ENCODE results near the gene XPO6.
A peak's percentile ranks its signal among the peaks of the same experiment; 100 is the strongest.

XPO6 gene, protein sequence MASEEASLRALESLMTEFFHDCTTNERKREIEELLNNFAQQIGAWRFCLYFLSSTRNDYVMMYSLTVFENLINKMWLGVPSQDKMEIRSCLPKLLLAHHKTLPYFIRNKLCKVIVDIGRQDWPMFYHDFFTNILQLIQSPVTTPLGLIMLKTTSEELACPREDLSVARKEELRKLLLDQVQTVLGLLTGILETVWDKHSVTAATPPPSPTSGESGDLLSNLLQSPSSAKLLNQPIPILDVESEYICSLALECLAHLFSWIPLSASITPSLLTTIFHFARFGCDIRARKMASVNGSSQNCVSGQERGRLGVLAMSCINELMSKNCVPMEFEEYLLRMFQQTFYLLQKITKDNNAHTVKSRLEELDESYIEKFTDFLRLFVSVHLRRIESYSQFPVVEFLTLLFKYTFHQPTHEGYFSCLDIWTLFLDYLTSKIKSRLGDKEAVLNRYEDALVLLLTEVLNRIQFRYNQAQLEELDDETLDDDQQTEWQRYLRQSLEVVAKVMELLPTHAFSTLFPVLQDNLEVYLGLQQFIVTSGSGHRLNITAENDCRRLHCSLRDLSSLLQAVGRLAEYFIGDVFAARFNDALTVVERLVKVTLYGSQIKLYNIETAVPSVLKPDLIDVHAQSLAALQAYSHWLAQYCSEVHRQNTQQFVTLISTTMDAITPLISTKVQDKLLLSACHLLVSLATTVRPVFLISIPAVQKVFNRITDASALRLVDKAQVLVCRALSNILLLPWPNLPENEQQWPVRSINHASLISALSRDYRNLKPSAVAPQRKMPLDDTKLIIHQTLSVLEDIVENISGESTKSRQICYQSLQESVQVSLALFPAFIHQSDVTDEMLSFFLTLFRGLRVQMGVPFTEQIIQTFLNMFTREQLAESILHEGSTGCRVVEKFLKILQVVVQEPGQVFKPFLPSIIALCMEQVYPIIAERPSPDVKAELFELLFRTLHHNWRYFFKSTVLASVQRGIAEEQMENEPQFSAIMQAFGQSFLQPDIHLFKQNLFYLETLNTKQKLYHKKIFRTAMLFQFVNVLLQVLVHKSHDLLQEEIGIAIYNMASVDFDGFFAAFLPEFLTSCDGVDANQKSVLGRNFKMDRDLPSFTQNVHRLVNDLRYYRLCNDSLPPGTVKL

DNA sequence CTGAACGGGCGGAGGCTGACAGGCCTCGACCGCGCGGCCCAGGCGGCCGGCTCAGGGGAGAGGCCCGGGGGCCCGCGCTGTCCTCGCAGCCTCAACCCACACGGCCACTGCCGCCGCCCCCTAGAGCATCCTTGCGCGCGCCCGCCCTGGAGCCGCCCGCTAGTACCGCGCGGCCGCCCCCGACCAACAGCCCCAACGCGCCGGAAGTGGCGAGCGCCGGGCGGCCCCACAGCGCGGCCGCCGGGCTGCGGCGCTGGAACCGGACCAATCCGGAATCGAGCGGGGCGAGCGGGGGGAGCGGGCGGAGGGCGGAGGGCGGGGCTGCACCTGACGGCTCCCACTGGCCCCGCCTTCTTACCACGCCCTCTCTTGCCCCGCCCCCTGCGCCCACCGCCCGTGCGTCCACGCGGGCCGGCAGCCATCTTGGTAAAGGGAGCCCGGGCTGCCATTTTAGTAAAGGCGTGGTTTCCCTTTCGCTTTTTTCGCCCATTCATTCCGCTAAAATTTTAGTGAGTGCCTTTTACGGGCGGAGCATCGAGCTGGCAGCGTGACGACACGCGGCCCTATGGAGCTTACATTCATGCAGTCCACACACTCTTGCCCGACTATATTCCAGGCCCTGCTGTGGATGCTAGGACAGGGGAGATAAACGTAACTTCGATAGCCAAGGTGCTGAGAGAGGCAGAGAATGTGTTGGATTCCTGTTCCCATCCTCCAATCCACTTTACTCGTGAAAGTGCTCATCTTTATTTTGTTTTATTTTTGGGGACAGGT is at the start of gene XPO6:
Gene XPO6, minus strand, starts transcription at position 208 of the 774 bp plus-strand sequence. CDS start 597 bp downstream, outside the sequence.
- Histone ChIP-seq H3K9me3 (ENCODE audit: control insufficient read depth, low read length) (no peaks in the 10 kb centered on the region), H2AFZ (peak within 1 kb of the TSS; percentile 86), H3K27ac (peak within 1 kb of the TSS; percentile 37), H3K36me3 (ENCODE audit: control insufficient read depth, insufficient read depth, low read length) (no peaks in the 10 kb centered on the region), H3K79me2 (peaks cover 9% of the 10 kb centered on the region), H3K4me1 (peaks cover 3% of the 10 kb centered on the region), H3K4me3 (ENCODE audit: low read depth, low read length) (peak within 1 kb of the TSS; percentile 71), H3K27me3 (ENCODE audit: control insufficient read depth, insufficient read depth, low read length) (no peaks in the 10 kb centered on the region), H3K9ac (peak within 1 kb of the TSS; percentile 47), H3K4me2 (ENCODE audit: low read length) (peak within 1 kb of the TSS; percentile 92)
- TF ChIP-seq, protein P1, sequence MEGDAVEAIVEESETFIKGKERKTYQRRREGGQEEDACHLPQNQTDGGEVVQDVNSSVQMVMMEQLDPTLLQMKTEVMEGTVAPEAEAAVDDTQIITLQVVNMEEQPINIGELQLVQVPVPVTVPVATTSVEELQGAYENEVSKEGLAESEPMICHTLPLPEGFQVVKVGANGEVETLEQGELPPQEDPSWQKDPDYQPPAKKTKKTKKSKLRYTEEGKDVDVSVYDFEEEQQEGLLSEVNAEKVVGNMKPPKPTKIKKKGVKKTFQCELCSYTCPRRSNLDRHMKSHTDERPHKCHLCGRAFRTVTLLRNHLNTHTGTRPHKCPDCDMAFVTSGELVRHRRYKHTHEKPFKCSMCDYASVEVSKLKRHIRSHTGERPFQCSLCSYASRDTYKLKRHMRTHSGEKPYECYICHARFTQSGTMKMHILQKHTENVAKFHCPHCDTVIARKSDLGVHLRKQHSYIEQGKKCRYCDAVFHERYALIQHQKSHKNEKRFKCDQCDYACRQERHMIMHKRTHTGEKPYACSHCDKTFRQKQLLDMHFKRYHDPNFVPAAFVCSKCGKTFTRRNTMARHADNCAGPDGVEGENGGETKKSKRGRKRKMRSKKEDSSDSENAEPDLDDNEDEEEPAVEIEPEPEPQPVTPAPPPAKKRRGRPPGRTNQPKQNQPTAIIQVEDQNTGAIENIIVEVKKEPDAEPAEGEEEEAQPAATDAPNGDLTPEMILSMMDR (IDR thresholded peaks at IDR 0.05) = no peak

GRCh38 chr16:28260193-28260592 is 48.4 kb upstream of the XPO6 start:
- no peaks in the 10 kb centered on the region for H3K9me3 ChIP-seq (ENCODE audit: control insufficient read depth, low read length)
- H3K79me2 ChIP-seq = no peaks in the 10 kb centered on the region
- no peaks in the 10 kb centered on the region for H3K36me3 ChIP-seq (ENCODE audit: control insufficient read depth, insufficient read depth, low read length)

GRCh38 chr16:28259781-28260150 is 48.0 kb upstream of the XPO6 start:
- Histone ChIP-seq H3K9ac (no peak overlapping the region), H3K4me1 (peaks cover 5% of the 10 kb centered on the region)

More at GRCh38 chr16:28260193-28260592, 48.4 kb upstream of the XPO6 start:
- H3K4me3 ChIP-seq (ENCODE audit: low read depth, low read length) = no peak overlapping the region
- no peak overlapping the region for H3K27ac ChIP-seq
- TF ChIP-seq, protein P1 (IDR thresholded peaks at IDR 0.05) = no peak
- no peak overlapping the region for H2AFZ ChIP-seq
- H3K4me2 ChIP-seq (ENCODE audit: low read length) = no peak overlapping the region
- H3K27me3 ChIP-seq (ENCODE audit: control insufficient read depth, insufficient read depth, low read length) = no peaks in the 10 kb centered on the region
- peaks cover 5% of the 10 kb centered on the region for H3K4me1 ChIP-seq
- no peak overlapping the region for H3K9ac ChIP-seq

More at GRCh38 chr16:28259781-28260150, 48.0 kb upstream of the XPO6 start:
- no peak overlapping the region for H3K4me2 ChIP-seq (ENCODE audit: low read length)
- no peaks in the 10 kb centered on the region for H3K9me3 ChIP-seq (ENCODE audit: control insufficient read depth, low read length)
- no peaks in the 10 kb centered on the region for H3K36me3 ChIP-seq (ENCODE audit: control insufficient read depth, insufficient read depth, low read length)
- no peak overlapping the region for H2AFZ ChIP-seq
- TF ChIP-seq, protein P1 (IDR thresholded peaks at IDR 0.05) = no peak
- H3K27me3 ChIP-seq (ENCODE audit: control insufficient read depth, insufficient read depth, low read length) = no peaks in the 10 kb centered on the region
- H3K27ac ChIP-seq = no peak overlapping the region
- H3K4me3 ChIP-seq (ENCODE audit: low read depth, low read length) = no peak overlapping the region
- no peaks in the 10 kb centered on the region for H3K79me2 ChIP-seq
